Measurements from ENCODE around the gene FGF18.
"Not testable (repeated sequence)": the region's sequence is repeated elsewhere in the genome, so short reads cannot be mapped to it uniquely, and the experiment has no call there.

Gene FGF18

DNA sequence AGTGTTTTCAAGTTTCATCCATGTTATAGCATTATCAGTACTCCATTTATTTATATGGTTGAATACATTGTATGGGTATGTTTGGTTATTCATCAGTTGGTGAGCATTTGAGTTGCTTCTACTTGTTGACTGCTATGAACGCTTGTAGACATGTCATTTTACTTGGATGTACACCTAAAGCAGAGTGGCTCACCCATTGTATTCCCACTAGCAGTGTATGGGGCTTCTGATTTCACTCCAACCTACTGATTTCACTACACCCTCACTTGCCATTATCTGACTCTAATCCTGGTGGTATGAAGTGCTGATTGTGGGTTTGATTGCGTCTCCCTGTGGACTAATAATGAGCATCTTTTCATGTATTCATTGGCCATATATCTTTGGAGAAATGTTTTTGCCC lies 22.3 kb upstream of the FGF18 start:
- no peak for TF ChIP-seq Cebpa-rat (IDR thresholded peaks at IDR 0.05)
- Histone ChIP-seq H3K9me3 (replicated peaks in 1 of 11) (peaks cover 13 to 38% (median 31%) of the 10 kb centered on the region in 11 experiments; a peak in 21 of 22 replicates), H3K4me2 (no peak overlapping the region), H3K4me3 (no peak overlapping the region), H3K27ac (no peak overlapping the region), H3K9ac (no peak overlapping the region), H4K20me1 (peaks cover 95 to 99% (median 98%) of the 10 kb centered on the region in 11 experiments), H3K36me3 (peaks cover 97 to 100% (median 98%) of the 10 kb centered on the region in 11 experiments), H3K4me1 (peaks cover 1 to 12% (median 6%) of the 10 kb centered on the region in 10 experiments; a peak in 15 of 20 replicates), H3K27me3 (no peaks in the 10 kb centered on the region)

DNA sequence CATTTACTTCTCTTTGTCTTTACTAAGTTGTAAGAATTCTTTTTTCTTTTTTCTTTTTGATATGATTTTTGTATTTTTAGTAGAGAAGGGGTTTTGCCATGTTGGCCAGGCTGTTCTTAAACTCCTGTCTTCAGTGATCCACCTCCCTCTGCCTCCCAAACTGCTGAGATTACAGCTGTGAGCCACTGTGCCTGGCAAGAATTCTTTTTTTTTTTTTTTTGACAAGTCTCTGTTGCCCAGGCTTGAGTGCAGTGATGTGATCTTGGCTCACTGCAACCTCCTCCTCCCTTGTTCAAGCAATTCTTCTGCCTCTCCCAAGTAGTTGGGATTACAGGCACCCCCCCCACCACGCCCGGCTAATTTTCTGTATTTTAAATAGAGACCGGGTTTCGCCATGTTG lies 21.8 kb upstream of the FGF18 start:
- Histone ChIP-seq H3K4me2 (no peak overlapping the region), H3K36me3 (peaks cover 93 to 96% (median 94%) of the 10 kb centered on the region in 11 experiments), H3K9ac (no peak overlapping the region), H3K9me3 (replicated peaks in 1 of 11) (peaks cover 13 to 38% (median 31%) of the 10 kb centered on the region in 11 experiments; a peak in 21 of 22 replicates), H4K20me1 (peaks cover 91 to 95% (median 94%) of the 10 kb centered on the region in 11 experiments), H3K27me3 (no peaks in the 10 kb centered on the region), H3K4me3 (no peak overlapping the region), H3K4me1 (peaks cover 0 to 9% (median 3%) of the 10 kb centered on the region in 10 experiments; a peak in 7 of 20 replicates), H3K27ac (no peak overlapping the region)
- no peak for TF ChIP-seq Cebpa-rat (IDR thresholded peaks at IDR 0.05)

- Histone ChIP-seq H3K36me3 (peaks cover 83 to 85% (median 84%) of the 10 kb centered on the region in 11 experiments), H3K9me3 (replicated peaks in 1 of 11) (peaks cover 13 to 38% (median 31%) of the 10 kb centered on the region in 11 experiments; a peak in 21 of 22 replicates), H3K4me2 (peak overlapping the region in 1 of 11 experiments; percentile 11; a peak in 1 of 22 replicates), H3K9ac (0 out of 22 replicates have a peak overlapping the region, but pooled peaks of 1 of the 11 experiments have one; percentile 22), H4K20me1 (peaks cover 80 to 84% (median 83%) of the 10 kb centered on the region in 11 experiments)
- H3K4me3 ChIP-seq, H3K27me3 ChIP-seq, H3K27ac ChIP-seq, H3K4me1 ChIP-seq: not testable (repeated sequence)
These were observed 20.8 kb upstream of the FGF18 start for GRCh38 chr5:171398660-171399059.

GRCh38 chr5:171400169-171400568 lies 19.3 kb upstream of the FGF18 start:
- Histone ChIP-seq H3K4me1 (peaks cover 0 to 9% (median 3%) of the 10 kb centered on the region in 10 experiments; a peak in 9 of 20 replicates), H3K27ac (no peak overlapping the region), H4K20me1 (peaks cover 70 to 76% (median 74%) of the 10 kb centered on the region in 11 experiments), H3K9me3 (replicated peaks in 1 of 11) (peaks cover 13 to 38% (median 31%) of the 10 kb centered on the region in 11 experiments; a peak in 21 of 22 replicates), H3K27me3 (no peaks in the 10 kb centered on the region), H3K4me2 (no peak overlapping the region), H3K9ac (no peak overlapping the region), H3K4me3 (0 out of 20 replicates have a peak overlapping the region, but pooled peaks of 1 of the 10 experiments have one; percentile 25), H3K36me3 (peaks cover 73 to 76% (median 74%) of the 10 kb centered on the region in 11 experiments)
- no peak for TF ChIP-seq Cebpa-rat (IDR thresholded peaks at IDR 0.05)

DNA sequence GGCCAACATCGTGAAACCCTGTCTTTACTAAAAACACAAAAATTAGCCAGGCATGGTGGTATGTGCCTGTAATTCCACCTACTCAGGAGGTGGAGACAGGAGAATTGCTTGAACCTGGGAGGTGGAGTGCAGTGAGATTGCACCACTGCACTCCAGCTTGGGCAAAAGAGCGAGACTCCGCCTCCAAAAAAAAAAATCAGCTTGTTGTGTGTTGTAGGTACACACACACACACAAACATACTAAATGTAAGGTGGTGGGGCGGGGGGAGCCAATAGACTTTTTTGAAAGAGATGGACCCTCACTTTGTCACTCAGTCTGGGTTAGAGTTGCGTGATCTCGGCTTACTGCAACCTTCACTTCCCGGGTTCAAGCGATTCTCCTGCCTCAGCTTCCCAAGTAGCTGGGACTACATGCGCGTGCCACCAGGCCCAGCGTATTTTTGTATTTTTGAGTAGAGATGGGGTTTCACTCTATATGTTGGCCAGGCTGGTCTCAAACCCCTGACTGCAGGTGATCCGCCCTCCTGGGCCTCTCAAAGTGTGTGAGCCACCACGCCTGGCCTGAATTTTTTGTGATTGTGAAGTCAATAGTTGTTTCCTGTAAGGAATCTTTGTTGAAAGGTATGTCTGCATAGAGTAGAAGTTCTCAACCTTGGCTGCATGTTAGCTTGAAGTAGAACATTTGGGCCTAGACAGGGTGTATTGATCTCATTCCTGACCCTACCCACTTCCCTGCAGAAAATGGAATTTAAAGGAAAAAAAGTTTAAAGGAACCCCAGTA lies 18.1 kb upstream of the FGF18 start:
- Histone ChIP-seq H3K4me2 (no peak overlapping the region), H3K27ac (no peak overlapping the region), H3K27me3 (no peaks in the 10 kb centered on the region), H3K9ac (no peak overlapping the region), H3K9me3 (replicated peaks in 1 of 11) (peaks cover 13 to 38% (median 31%) of the 10 kb centered on the region in 11 experiments; a peak in 21 of 22 replicates), H4K20me1 (peaks cover 70 to 76% (median 74%) of the 10 kb centered on the region in 11 experiments), H3K36me3 (peaks cover 73 to 76% (median 74%) of the 10 kb centered on the region in 11 experiments), H3K4me3 (peak overlapping the region in 4 of 10 experiments; percentile 9 to 29 (median 15); a peak in 1 of 20 replicates), H3K4me1 (peaks cover 6 to 20% (median 9%) of the 10 kb centered on the region in 10 experiments; a peak in 16 of 20 replicates)
- TF ChIP-seq Cebpa-rat (IDR thresholded peaks at IDR 0.05), result no peak

DNA sequence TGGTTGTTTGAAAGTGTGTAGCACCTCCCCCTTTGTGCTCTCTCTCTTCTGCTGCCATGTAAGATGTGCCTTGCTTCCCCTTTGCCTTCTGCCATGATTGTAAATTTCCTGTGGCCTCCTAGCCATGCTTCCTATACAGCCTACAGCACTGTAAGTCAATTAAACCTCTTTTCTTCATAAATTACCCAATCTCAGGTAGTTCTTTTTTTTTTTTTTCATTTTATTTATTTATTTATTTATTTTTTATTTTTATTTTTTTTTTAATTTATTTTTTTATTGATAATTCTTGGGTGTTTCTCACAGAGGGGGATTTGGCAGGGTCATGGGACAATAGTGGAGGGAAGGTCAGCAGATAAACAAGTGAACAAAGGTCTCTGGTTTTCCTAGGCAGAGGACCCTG lies 16.7 kb upstream of the FGF18 start:
- H3K4me3 ChIP-seq, H3K4me2 ChIP-seq, H3K27me3 ChIP-seq, H3K27ac ChIP-seq, H3K9ac ChIP-seq: not testable (repeated sequence)
- Histone ChIP-seq H4K20me1 (peaks cover 70 to 76% (median 74%) of the 10 kb centered on the region in 11 experiments), H3K36me3 (peaks cover 73 to 76% (median 74%) of the 10 kb centered on the region in 11 experiments), H3K9me3 (replicated peaks in 1 of 11) (peaks cover 13 to 38% (median 31%) of the 10 kb centered on the region in 11 experiments; a peak in 21 of 22 replicates), H3K4me1 (peaks cover 6 to 26% (median 19%) of the 10 kb centered on the region in 10 experiments; a peak in 17 of 20 replicates)

GRCh38 chr5:171405615-171406014 lies 13.8 kb upstream of the FGF18 start:
- no peak overlapping the region for H3K4me3 ChIP-seq
- no peak overlapping the region for H3K9ac ChIP-seq
- peaks cover 69 to 76% (median 74%) of the 10 kb centered on the region in 11 experiments for H4K20me1 ChIP-seq
- H3K27ac ChIP-seq, result no peak overlapping the region
- H3K27me3 ChIP-seq, result no peaks in the 10 kb centered on the region
- TF ChIP-seq Cebpa-rat (IDR thresholded peaks at IDR 0.05), result no peak
- H3K9me3 ChIP-seq (replicated peaks in 1 of 11), result peaks cover 13 to 14% (median 13%) of the 10 kb centered on the region in 11 experiments; a peak in 21 of 22 replicates
- peaks cover 69 to 76% (median 74%) of the 10 kb centered on the region in 11 experiments for H3K36me3 ChIP-seq
- H3K4me1 ChIP-seq, result peaks cover 0 to 26% (median 19%) of the 10 kb centered on the region in 10 experiments; a peak in 13 of 20 replicates
- H3K4me2 ChIP-seq, result peak overlapping the region in 2 of 11 experiments; percentile 15 to 23; a peak in 2 of 22 replicates

GRCh38 chr5:171407234-171407633 lies 12.2 kb upstream of the FGF18 start:
- no peak overlapping the region for H3K27ac ChIP-seq
- TF ChIP-seq Cebpa-rat (IDR thresholded peaks at IDR 0.05), result no peak
- H3K9ac ChIP-seq, result no peak overlapping the region
- H3K4me1 ChIP-seq, result peaks cover 0 to 26% (median 19%) of the 10 kb centered on the region in 10 experiments; a peak in 13 of 20 replicates
- H3K4me2 ChIP-seq, result peak overlapping the region in 1 of 11 experiments; percentile 25; a peak in 2 of 22 replicates
- H3K36me3 ChIP-seq, result peaks cover 72 to 77% (median 76%) of the 10 kb centered on the region in 11 experiments
- no peaks in the 10 kb centered on the region for H3K9me3 ChIP-seq (replicated peaks in 1 of 11)
- H4K20me1 ChIP-seq, result peaks cover 75 to 78% (median 77%) of the 10 kb centered on the region in 11 experiments
- no peaks in the 10 kb centered on the region for H3K27me3 ChIP-seq
- H3K4me3 ChIP-seq, result no peak overlapping the region
